Neural cell (in vitro differentiated cells): ENCODE results near the gene SMS. TPM values are rescaled to one million over a fixed set of nuclear protein-coding genes. Genes with fewer than 3 reads are reported as not detected.

Source experiments
- H2AFZ ChIP-seq: fragments of 200-600, 300-800 bp; sonication (generic), shearing (Covaris generic); 2 replicates; pipeline ENCODE4 v1.6.0; 2014; ENCODE audit warnings: low read depth, mild to moderate bottlenecking, antibody characterized with exemption, low read length, moderate library complexity
- H3F3A ChIP-seq: fragments of 200-600 bp; shearing (Covaris generic); 2 replicates; pipeline ENCODE4 v1.6.1; 2016; ENCODE audit warnings: mild to moderate bottlenecking, moderate library complexity, mixed read lengths, antibody characterized with exemption, low read length; ENCODE audit not compliant: insufficient read depth, poor library complexity, severe bottlenecking
- H3K27ac ChIP-seq: fragments of 200-600, 300-800 bp; sonication (generic), shearing (Covaris generic); 2 replicates; pipeline ENCODE4 v1.5.1; 2014; ENCODE audit warnings: mild to moderate bottlenecking, low read length, moderate library complexity
- H3K27me3 ChIP-seq: fragments of 300-800, 200-600 bp; sonication (generic), shearing (Covaris generic); 2 replicates; pipeline ENCODE4 v1.6.0; 2014; ENCODE audit warnings: mild to moderate bottlenecking, low read depth, low read length, moderate library complexity; ENCODE audit not compliant: insufficient read depth
- H3K36me3 ChIP-seq: fragments of 300-800, 200-600 bp; sonication (generic), shearing (Covaris generic); 2 replicates; pipeline ENCODE4 v1.5.1; 2014; ENCODE audit warnings: mild to moderate bottlenecking, antibody characterized with exemption, low read length, moderate library complexity; ENCODE audit not compliant: insufficient read depth
- H3K4me2 ChIP-seq: fragments of 300-800, 200-600 bp; sonication (generic), shearing (Covaris generic); 2 replicates; pipeline ENCODE4 v1.6.0; 2014; ENCODE audit warnings: mild to moderate bottlenecking, low read length
- H3K4me3 ChIP-seq: fragments of 300-800, 200-600 bp; sonication (generic), shearing (Covaris generic); 2 replicates; pipeline ENCODE4 v1.5.1; 2014; ENCODE audit warnings: mild to moderate bottlenecking, low read length, moderate library complexity
- H3K79me2 ChIP-seq: fragments of 200-600 bp; shearing (Covaris generic); replicated peaks from 2 replicates; pipeline ENCODE4 v1.6.0; 2014; ENCODE audit warnings: mild to moderate bottlenecking, low read length, moderate library complexity; ENCODE audit not compliant: insufficient read depth
- H3K9ac ChIP-seq: fragments of 300-800, 200-600 bp; sonication (generic), shearing (Covaris generic); 2 replicates; pipeline ENCODE4 v1.6.1; 2016; ENCODE audit warnings: mild to moderate bottlenecking, low read length, mixed read lengths
- H3K9me2 ChIP-seq: fragments of 200-600 bp; shearing (Covaris generic); 2 replicates; pipeline ENCODE4 v1.6.1; 2016; ENCODE audit warnings: mild to moderate bottlenecking, low read length, mixed read lengths; ENCODE audit not compliant: insufficient read depth
- H3K9me3 ChIP-seq: fragments of 200-600, 300-800 bp; sonication (generic), shearing (Covaris generic); 2 replicates; pipeline ENCODE4 v1.6.1; 2016; ENCODE audit warnings: mild to moderate bottlenecking, mixed run types, low read length, moderate library complexity, mixed read lengths
- H4K20me1 ChIP-seq: fragments of 200-600 bp; shearing (Covaris generic); 2 replicates; pipeline ENCODE4 v1.6.1; 2016; ENCODE audit warnings: mild to moderate bottlenecking, mixed run types; ENCODE audit not compliant: insufficient read depth
- CTCF ChIP-seq: fragments of 450-650 bp; IDR thresholded peaks from 2 replicates; pipeline ENCODE4 v1.5.1; 2014; ENCODE audit warnings: antibody characterized with exemption, mild to moderate bottlenecking, moderate library complexity; ENCODE audit not compliant: poor library complexity, severe bottlenecking
- EP300 ChIP-seq: fragments of 450-650 bp; conservative IDR thresholded peaks from 2 replicates; pipeline ENCODE4 v1.6.1; 2014; ENCODE audit warnings: antibody characterized with exemption, mild to moderate bottlenecking, moderate library complexity; ENCODE audit not compliant: poor library complexity, severe bottlenecking
- EZH2 ChIP-seq: fragments of 200-600, 300-800 bp; shearing (Covaris generic), sonication (generic); IDR thresholded peaks from 2 replicates; pipeline ENCODE4 v1.6.1; 2014; ENCODE audit warnings: antibody characterized with exemption, low read length, borderline replicate concordance, mild to moderate bottlenecking; ENCODE audit not compliant: insufficient read depth, poor library complexity, severe bottlenecking
- MXI1 ChIP-seq: fragments of 450-650 bp; conservative IDR thresholded peaks from 2 replicates; pipeline ENCODE4 v1.6.1; 2014; ENCODE audit warnings: antibody characterized with exemption, mild to moderate bottlenecking; ENCODE audit not compliant: poor library complexity, severe bottlenecking
- POLR2AphosphoS5 ChIP-seq: IDR thresholded peaks from 2 replicates; pipeline ENCODE4 v1.6.1; 2012
- RAD21 ChIP-seq: fragments of 450-650 bp; conservative IDR thresholded peaks from 2 replicates; pipeline ENCODE4 v1.6.1; 2014; ENCODE audit warnings: antibody characterized with exemption, mild to moderate bottlenecking, moderate library complexity
- REST ChIP-seq: IDR thresholded peaks from 2 replicates; pipeline ENCODE4 v1.6.1; 2012; ENCODE audit warnings: borderline replicate concordance
- SMC3 ChIP-seq: fragments of 450-650 bp; conservative IDR thresholded peaks from 2 replicates; pipeline ENCODE4 v1.6.1; 2014; ENCODE audit warnings: antibody characterized with exemption, mild to moderate bottlenecking, moderate library complexity; ENCODE audit not compliant: poor library complexity
- TAF1 ChIP-seq: IDR thresholded peaks from 2 replicates; pipeline ENCODE4 v1.6.1; 2012; ENCODE audit warnings: low read depth
- polyA plus RNA-seq: library from polyadenylated mRNA; depleted of rRNA; stranded (reverse); fragments of >200 nt; gene quantifications from 2 replicates; pipeline ENCODE4 v1.2.3, GENCODE V29; 2014

The SMS gene
- polyA plus RNA-seq, 1 donor from 2014 or later, result 101 TPM

GRCh38 chrX:21962361-21962760, 21.9 kb downstream of the SMS start:
- Histone ChIP-seq H3K4me2 (no peak overlapping the region), H3K9me3 (no peaks in the 10 kb centered on the region), H2AFZ (no peak overlapping the region), H3F3A (no peaks in the 10 kb centered on the region), H3K79me2 (peaks cover 4% of the 10 kb centered on the region), H3K9ac (no peak overlapping the region), H4K20me1 (no peaks in the 10 kb centered on the region), H3K4me3 (no peak overlapping the region), H3K36me3 (no peaks in the 10 kb centered on the region), H3K27ac (no peak overlapping the region), H3K27me3 (no peaks in the 10 kb centered on the region), H3K9me2 (no peaks in the 10 kb centered on the region)
- TF ChIP-seq MXI1 (no peak), EZH2 (no peak), RAD21 (no peak), TAF1 (no peak), EP300 (no peak), REST (no peak), CTCF (no peak)

GRCh38 chrX:21963269-21963668, 22.8 kb downstream of the SMS start:
- Histone ChIP-seq H3F3A (no peaks in the 10 kb centered on the region), H3K9me3 (no peaks in the 10 kb centered on the region), H3K79me2 (no peaks in the 10 kb centered on the region), H3K4me2 (no peak overlapping the region), H3K36me3 (no peaks in the 10 kb centered on the region), H2AFZ (no peak overlapping the region), H4K20me1 (no peaks in the 10 kb centered on the region), H3K27ac (no peak overlapping the region), H3K9me2 (no peaks in the 10 kb centered on the region), H3K27me3 (no peaks in the 10 kb centered on the region), H3K9ac (no peak overlapping the region), H3K4me3 (no peak overlapping the region)
- TF ChIP-seq MXI1, result no peak

- Histone ChIP-seq H3K9me2 (no peaks in the 10 kb centered on the region), H2AFZ (no peak overlapping the region), H3K9me3 (no peaks in the 10 kb centered on the region), H3K27ac (no peak overlapping the region), H3K9ac (no peak overlapping the region), H3F3A (no peaks in the 10 kb centered on the region), H3K79me2 (no peaks in the 10 kb centered on the region), H3K36me3 (no peaks in the 10 kb centered on the region), H3K4me3 (no peak overlapping the region), H3K4me2 (no peak overlapping the region), H4K20me1 (no peaks in the 10 kb centered on the region), H3K27me3 (no peaks in the 10 kb centered on the region)
- TF ChIP-seq RAD21, result no peak
- TF ChIP-seq EZH2, result no peak
- no peak for TF ChIP-seq REST
- TF ChIP-seq EP300, result no peak
- no peak for TF ChIP-seq SMC3
- TF ChIP-seq CTCF, result no peak
- no peak for TF ChIP-seq MXI1
- TF ChIP-seq TAF1, result no peak
- no peak for TF ChIP-seq POLR2AphosphoS5
Observed at GRCh38 chrX:21963731-21964405, 23.4 kb downstream of the SMS start.
